ENCODE measurements around the gene RUNX3.

- no peak for TF ChIP-seq CTCF (IDR thresholded peaks at IDR 0.05)
- TF ChIP-seq EP300 (IDR thresholded peaks at IDR 0.05): no peak
- no peak for TF ChIP-seq POLR2AphosphoS5 (IDR thresholded peaks at IDR 0.05)
These were observed 8.2 kb upstream of the RUNX3 start for GRCh38 chr1:24938276-24938675.
